HEK293 (cell line): ENCODE data around the gene MICAL3.

Experiments used
- CTCF ChIA-PET: fragments of 350-600 bp; formaldehyde crosslinking; extraction: SDS; loops from one replicate; lab custom pipeline; 2021; ENCODE audit warnings: antibody characterized with exemption; lab: Yijun Ruan, JAX
- POLR2A ChIA-PET: fragments of 300-600 bp; formaldehyde crosslinking; extraction: SDS; loops from one replicate; lab custom pipeline; 2020; ENCODE audit warnings: antibody characterized with exemption, inconsistent platforms; lab: Yijun Ruan, JAX
- H3K27ac ChIP-seq: fragments of 200-500 bp; sonication (Bioruptor generic); 2 replicates; pipeline ENCODE4 v1.5.1; 2014; ENCODE audit warnings: low read depth, low read length, control low read depth, inconsistent platforms; ENCODE audit errors: extremely low read depth
- H3K36me3 ChIP-seq, 2 experiments: fragments of 200-500 bp in 1 of 2; sonication (Bioruptor generic) in 1 of 2; 1 replicate in 1 of 2; 2 replicates in 1 of 2; pipeline ENCODE4 v1.5.1; 2014 to 2017; ENCODE audit warnings: inconsistent platforms in 2 of 2, low read length in 2 of 2; ENCODE audit not compliant: control insufficient read depth in 2 of 2, insufficient read depth in 1 of 2
- H3K4me1 ChIP-seq: fragments of 200-500 bp; sonication (Bioruptor generic); 2 replicates; pipeline ENCODE4 v1.5.1; 2014; ENCODE audit warnings: mild to moderate bottlenecking, low read length, inconsistent platforms; ENCODE audit not compliant: control insufficient read depth, insufficient read depth
- H3K4me3 ChIP-seq: 2 replicates; pipeline ENCODE4 v1.5.1; 2011; ENCODE audit warnings: low read depth, mild to moderate bottlenecking, control low read depth, low read length, moderate library complexity
- H3K9me3 ChIP-seq: fragments of 200-500 bp; sonication (Bioruptor generic); 2 replicates; pipeline ENCODE4 v1.5.1; 2014; ENCODE audit warnings: low read depth, low read length, inconsistent platforms; ENCODE audit not compliant: control insufficient read depth, insufficient read depth
- GLI2 ChIP-seq: fragments of 450-650 bp; formaldehyde crosslinking; IDR thresholded peaks from 2 replicates; pipeline ENCODE4; 2017; ENCODE audit warnings: missing biosample characterization, missing genetic modification characterization, low read depth, borderline replicate concordance
- ZNF223 ChIP-seq: fragments of 450-650 bp; formaldehyde crosslinking; IDR thresholded peaks from 2 replicates; pipeline ENCODE4 v1.5.1; 2016; ENCODE audit warnings: missing biosample characterization, missing genetic modification characterization
- ZNF302 ChIP-seq: fragments of 450-650 bp; formaldehyde crosslinking; IDR thresholded peaks from 2 replicates; pipeline ENCODE4 v1.5.1; 2016; ENCODE audit warnings: missing biosample characterization, missing genetic modification characterization, low read depth
- ZNF433 ChIP-seq: fragments of 450-650 bp; formaldehyde crosslinking; IDR thresholded peaks from 2 replicates; pipeline ENCODE4 v1.5.1; 2016; ENCODE audit warnings: missing biosample characterization, missing genetic modification characterization, low read depth
- ZNF558 ChIP-seq: fragments of 450-650 bp; formaldehyde crosslinking; IDR thresholded peaks from 2 replicates; pipeline ENCODE4 v1.5.1; 2016; ENCODE audit warnings: missing biosample characterization, missing genetic modification characterization
- ZNF600 ChIP-seq: fragments of 450-650 bp; formaldehyde crosslinking; IDR thresholded peaks from 2 replicates; pipeline ENCODE4 v1.5.1; 2016; ENCODE audit warnings: missing biosample characterization, missing genetic modification characterization
- ZNF626 ChIP-seq: fragments of 450-650 bp; sonication (Bioruptor Pico); formaldehyde crosslinking; IDR thresholded peaks from 2 replicates; pipeline ENCODE4 v1.5.1; 2018; ENCODE audit warnings: missing biosample characterization, missing genetic modification characterization, inconsistent platforms
- ZNF660 ChIP-seq: fragments of 450-650 bp; IDR thresholded peaks from 2 replicates; pipeline ENCODE4 v1.5.1; 2018; ENCODE audit warnings: missing biosample characterization, mild to moderate bottlenecking, missing genetic modification characterization
- ZNF785 ChIP-seq: fragments of 450-650 bp; formaldehyde crosslinking; IDR thresholded peaks from 2 replicates; pipeline ENCODE4 v1.5.1; 2016; ENCODE audit warnings: missing biosample characterization, missing genetic modification characterization
- ZNF792 ChIP-seq: fragments of 450-650 bp; formaldehyde crosslinking; IDR thresholded peaks from 2 replicates; pipeline ENCODE4 v1.5.1; 2016; ENCODE audit warnings: missing biosample characterization, missing genetic modification characterization
- ZSCAN23 ChIP-seq: fragments of 450-650 bp; formaldehyde crosslinking; IDR thresholded peaks from 2 replicates; pipeline ENCODE4 v1.5.1; 2016; ENCODE audit warnings: missing biosample characterization, missing genetic modification characterization
- TF ChIP-seq, protein P1 (sequence below): fragments of 450-650 bp; formaldehyde crosslinking; IDR thresholded peaks from 2 replicates; pipeline ENCODE4 v1.5.0; 2017; ENCODE audit warnings: missing biosample characterization, missing genetic modification characterization, borderline replicate concordance
- TF ChIP-seq, protein P2 (sequence below): fragments of 450-650 bp; formaldehyde crosslinking; IDR thresholded peaks from 2 replicates; pipeline ENCODE4 v1.5.1; 2016; ENCODE audit warnings: missing biosample characterization, missing genetic modification characterization
- TF ChIP-seq, protein P3 (sequence below): sonication (generic); formaldehyde crosslinking; IDR thresholded peaks from 2 replicates; pipeline ENCODE4 v1.8.1; 2022; ENCODE audit warnings: mild to moderate bottlenecking, moderate library complexity, missing genetic modification reagents
- TF ChIP-seq, protein P4 (sequence below): fragments of 450-650 bp; IDR thresholded peaks from 2 replicates; pipeline ENCODE4 v1.5.1; 2018; ENCODE audit warnings: missing biosample characterization, missing genetic modification characterization
- TF ChIP-seq, protein P5 (sequence below): fragments of 450-650 bp; formaldehyde crosslinking; IDR thresholded peaks from 2 replicates; pipeline ENCODE4 v1.5.1; 2016; ENCODE audit warnings: missing biosample characterization, missing genetic modification characterization
- TF ChIP-seq, protein P6 (sequence below): fragments of 450-650 bp; formaldehyde crosslinking; IDR thresholded peaks from 2 replicates; pipeline ENCODE4 v1.5.1; 2016; ENCODE audit warnings: missing biosample characterization, missing genetic modification characterization, low read depth

Gene MICAL3

DNA sequence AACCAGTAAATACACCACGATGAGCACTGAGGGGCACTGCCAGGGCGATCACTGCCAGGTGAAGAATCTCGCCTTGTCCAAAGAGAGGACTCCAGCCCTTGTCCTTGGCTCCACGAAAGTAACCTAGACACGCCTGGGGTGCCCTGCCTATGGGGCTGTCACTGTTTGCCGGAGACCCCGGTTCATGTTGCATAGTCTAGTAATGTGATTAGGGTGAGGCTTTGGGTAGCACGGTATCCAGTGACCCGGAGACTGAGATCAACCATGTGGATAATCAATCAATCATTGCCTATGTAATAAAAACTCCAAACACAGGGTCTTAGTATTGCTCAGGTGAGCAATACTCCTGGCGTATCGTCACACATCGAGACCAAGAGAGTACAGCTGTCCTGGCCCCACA lies 190.9 kb downstream of the MICAL3 start (continued):
- no peak for TF ChIP-seq ZSCAN23
- TF ChIP-seq, protein P1, sequence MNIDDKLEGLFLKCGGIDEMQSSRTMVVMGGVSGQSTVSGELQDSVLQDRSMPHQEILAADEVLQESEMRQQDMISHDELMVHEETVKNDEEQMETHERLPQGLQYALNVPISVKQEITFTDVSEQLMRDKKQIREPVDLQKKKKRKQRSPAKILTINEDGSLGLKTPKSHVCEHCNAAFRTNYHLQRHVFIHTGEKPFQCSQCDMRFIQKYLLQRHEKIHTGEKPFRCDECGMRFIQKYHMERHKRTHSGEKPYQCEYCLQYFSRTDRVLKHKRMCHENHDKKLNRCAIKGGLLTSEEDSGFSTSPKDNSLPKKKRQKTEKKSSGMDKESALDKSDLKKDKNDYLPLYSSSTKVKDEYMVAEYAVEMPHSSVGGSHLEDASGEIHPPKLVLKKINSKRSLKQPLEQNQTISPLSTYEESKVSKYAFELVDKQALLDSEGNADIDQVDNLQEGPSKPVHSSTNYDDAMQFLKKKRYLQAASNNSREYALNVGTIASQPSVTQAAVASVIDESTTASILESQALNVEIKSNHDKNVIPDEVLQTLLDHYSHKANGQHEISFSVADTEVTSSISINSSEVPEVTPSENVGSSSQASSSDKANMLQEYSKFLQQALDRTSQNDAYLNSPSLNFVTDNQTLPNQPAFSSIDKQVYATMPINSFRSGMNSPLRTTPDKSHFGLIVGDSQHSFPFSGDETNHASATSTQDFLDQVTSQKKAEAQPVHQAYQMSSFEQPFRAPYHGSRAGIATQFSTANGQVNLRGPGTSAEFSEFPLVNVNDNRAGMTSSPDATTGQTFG (tag by site-specific recombination) = no peak

DNA sequence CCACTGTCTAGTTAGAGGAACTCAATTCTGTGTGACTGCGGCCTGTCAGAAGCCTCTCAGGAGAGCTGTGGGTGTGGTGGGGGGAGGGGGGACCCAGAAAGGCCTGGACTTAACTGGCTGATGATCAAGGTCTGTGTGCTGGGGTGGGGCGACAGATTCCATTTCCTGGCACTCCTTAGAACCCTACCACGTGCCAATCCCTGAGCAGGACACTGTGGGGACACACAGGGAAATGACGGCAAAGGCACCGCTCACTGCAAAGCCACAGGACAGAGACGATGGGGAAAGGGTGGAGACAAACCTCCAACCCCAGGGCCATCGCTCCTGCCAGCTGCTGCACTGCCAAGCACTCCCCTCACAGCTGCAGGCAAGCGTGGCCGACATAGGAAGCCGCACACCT lies 191.7 kb downstream of the MICAL3 start:
- H3K4me1 ChIP-seq = no peaks in the 10 kb centered on the region
- peaks cover 0 to 60% of the 10 kb centered on the region in 2 experiments; a peak in 2 of 3 replicates for H3K36me3 ChIP-seq
- TF ChIP-seq GLI2 (tag by site-specific recombination) (no peak), ZNF223 (tag by site-specific recombination) (no peak), ZNF302 (tag by site-specific recombination) (no peak), ZNF660 (no peak)
- TF ChIP-seq, protein P2, sequence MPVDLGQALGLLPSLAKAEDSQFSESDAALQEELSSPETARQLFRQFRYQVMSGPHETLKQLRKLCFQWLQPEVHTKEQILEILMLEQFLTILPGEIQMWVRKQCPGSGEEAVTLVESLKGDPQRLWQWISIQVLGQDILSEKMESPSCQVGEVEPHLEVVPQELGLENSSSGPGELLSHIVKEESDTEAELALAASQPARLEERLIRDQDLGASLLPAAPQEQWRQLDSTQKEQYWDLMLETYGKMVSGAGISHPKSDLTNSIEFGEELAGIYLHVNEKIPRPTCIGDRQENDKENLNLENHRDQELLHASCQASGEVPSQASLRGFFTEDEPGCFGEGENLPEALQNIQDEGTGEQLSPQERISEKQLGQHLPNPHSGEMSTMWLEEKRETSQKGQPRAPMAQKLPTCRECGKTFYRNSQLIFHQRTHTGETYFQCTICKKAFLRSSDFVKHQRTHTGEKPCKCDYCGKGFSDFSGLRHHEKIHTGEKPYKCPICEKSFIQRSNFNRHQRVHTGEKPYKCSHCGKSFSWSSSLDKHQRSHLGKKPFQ (tag by site-specific recombination) = no peak
- TF ChIP-seq, protein P3, sequence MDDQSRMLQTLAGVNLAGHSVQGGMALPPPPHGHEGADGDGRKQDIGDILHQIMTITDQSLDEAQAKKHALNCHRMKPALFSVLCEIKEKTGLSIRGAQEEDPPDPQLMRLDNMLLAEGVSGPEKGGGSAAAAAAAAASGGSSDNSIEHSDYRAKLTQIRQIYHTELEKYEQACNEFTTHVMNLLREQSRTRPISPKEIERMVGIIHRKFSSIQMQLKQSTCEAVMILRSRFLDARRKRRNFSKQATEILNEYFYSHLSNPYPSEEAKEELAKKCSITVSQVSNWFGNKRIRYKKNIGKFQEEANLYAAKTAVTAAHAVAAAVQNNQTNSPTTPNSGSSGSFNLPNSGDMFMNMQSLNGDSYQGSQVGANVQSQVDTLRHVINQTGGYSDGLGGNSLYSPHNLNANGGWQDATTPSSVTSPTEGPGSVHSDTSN = no peak
- TF ChIP-seq, protein P1 (tag by site-specific recombination) = no peak
- H3K27ac ChIP-seq = no peak overlapping the region
- no peaks in the 10 kb centered on the region for H3K9me3 ChIP-seq
- ChIA-PET POLR2A (no interaction called here), CTCF (interaction anchor here (1.0 to 10.1 kb wide), 4 partner anchors 88 to 243 kb away, joined by 3 to 279 read pairs (median 3); partner anchors contain the start of gene PEX26)
- no peak overlapping the region for H3K4me3 ChIP-seq

DNA sequence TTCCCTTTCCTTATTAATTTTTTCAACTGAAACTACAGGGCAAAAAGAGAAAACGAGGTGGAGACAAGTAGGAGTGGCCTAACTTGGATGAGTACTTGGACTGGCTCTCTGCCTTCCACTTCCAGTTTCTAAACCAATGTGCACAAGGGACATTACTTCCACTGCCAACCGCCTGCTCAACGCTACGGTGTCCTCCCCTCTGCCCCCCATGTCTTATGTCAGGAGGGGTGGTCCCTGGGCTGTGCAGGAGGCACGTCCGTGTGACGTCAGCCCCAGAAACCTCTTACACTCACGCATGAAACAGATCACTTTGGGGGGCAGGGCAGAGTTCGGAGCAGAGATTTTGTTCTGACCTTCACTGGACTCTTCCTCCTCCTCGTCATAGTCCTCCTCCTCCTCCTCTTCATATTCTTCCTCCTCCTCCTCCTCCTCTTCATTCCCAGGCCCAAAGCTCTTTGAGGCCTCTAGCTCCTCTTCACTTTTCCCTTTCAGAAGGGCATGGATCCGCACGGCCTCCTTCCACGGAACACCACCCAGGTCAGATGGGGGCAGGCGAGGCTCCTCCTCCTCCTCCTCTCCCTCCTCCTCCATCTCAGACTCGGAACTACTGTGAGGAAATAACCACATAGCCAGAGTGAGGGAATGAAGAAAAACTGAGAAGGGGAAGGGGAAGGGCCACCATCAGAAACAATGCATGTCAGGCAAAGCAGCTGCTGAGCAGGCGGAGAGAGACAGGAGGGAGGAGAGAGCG lies 192.7 kb downstream of the MICAL3 start:
- CTCF ChIA-PET = interaction anchor here (0.5 to 10.1 kb wide), 13 partner anchors 20 to 773 kb away, joined by 3 to 279 read pairs (median 4); partner anchors contain the start of gene PEX26
- H3K4me3 ChIP-seq = no peak overlapping the region
- POLR2A ChIA-PET = interaction anchor here (1.7 kb wide), 1 partner anchor 246 kb away, joined by 5 read pairs; the partner anchor contains the start of gene PEX26
- no peaks in the 10 kb centered on the region for H3K4me1 ChIP-seq
- H3K9me3 ChIP-seq = no peaks in the 10 kb centered on the region
- H3K27ac ChIP-seq = no peak overlapping the region
- peaks cover 0 to 61% of the 10 kb centered on the region in 2 experiments; a peak in 2 of 3 replicates for H3K36me3 ChIP-seq
- no peak for TF ChIP-seq ZNF785 (tag by site-specific recombination)
- TF ChIP-seq ZNF626 (tag by site-specific recombination) = no peak
- TF ChIP-seq, protein P4, sequence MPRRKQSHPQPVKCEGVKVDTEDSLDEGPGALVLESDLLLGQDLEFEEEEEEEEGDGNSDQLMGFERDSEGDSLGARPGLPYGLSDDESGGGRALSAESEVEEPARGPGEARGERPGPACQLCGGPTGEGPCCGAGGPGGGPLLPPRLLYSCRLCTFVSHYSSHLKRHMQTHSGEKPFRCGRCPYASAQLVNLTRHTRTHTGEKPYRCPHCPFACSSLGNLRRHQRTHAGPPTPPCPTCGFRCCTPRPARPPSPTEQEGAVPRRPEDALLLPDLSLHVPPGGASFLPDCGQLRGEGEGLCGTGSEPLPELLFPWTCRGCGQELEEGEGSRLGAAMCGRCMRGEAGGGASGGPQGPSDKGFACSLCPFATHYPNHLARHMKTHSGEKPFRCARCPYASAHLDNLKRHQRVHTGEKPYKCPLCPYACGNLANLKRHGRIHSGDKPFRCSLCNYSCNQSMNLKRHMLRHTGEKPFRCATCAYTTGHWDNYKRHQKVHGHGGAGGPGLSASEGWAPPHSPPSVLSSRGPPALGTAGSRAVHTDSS (tag by site-specific recombination) = peak; percentile 88
- TF ChIP-seq ZNF792 (tag by site-specific recombination) = no peak
- TF ChIP-seq, protein P5, sequence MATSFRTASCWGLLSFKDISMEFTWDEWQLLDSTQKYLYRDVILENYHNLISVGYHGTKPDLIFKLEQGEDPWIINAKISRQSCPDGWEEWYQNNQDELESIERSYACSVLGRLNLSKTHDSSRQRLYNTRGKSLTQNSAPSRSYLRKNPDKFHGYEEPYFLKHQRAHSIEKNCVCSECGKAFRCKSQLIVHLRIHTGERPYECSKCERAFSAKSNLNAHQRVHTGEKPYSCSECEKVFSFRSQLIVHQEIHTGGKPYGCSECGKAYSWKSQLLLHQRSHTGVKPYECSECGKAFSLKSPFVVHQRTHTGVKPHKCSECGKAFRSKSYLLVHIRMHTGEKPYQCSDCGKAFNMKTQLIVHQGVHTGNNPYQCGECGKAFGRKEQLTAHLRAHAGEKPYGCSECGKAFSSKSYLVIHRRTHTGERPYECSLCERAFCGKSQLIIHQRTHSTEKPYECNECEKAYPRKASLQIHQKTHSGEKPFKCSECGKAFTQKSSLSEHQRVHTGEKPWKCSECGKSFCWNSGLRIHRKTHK (tag by site-specific recombination) = no peak
- no peak for TF ChIP-seq ZNF600
- TF ChIP-seq, protein P6, sequence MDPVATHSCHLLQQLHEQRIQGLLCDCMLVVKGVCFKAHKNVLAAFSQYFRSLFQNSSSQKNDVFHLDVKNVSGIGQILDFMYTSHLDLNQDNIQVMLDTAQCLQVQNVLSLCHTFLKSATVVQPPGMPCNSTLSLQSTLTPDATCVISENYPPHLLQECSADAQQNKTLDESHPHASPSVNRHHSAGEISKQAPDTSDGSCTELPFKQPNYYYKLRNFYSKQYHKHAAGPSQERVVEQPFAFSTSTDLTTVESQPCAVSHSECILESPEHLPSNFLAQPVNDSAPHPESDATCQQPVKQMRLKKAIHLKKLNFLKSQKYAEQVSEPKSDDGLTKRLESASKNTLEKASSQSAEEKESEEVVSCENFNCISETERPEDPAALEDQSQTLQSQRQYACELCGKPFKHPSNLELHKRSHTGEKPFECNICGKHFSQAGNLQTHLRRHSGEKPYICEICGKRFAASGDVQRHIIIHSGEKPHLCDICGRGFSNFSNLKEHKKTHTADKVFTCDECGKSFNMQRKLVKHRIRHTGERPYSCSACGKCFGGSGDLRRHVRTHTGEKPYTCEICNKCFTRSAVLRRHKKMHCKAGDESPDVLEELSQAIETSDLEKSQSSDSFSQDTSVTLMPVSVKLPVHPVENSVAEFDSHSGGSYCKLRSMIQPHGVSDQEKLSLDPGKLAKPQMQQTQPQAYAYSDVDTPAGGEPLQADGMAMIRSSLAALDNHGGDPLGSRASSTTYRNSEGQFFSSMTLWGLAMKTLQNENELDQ = no peak
- peak; percentile 81 for TF ChIP-seq ZNF558
- no peak for TF ChIP-seq ZNF433 (tag by site-specific recombination)
- TF ChIP-seq ZSCAN23 = no peak
